ENCODE measurements around the gene ATP5F1D. TPM values are rescaled to one million over a fixed set of nuclear protein-coding genes. Genes with fewer than 3 reads are reported as not detected.
A peak's percentile ranks its signal among the peaks of the same experiment; 100 is the strongest.
"Not testable (repeated sequence)": the region's sequence is repeated elsewhere in the genome, so short reads cannot be mapped to it uniquely, and the experiment has no call there.

ATP5F1D gene
- total RNA-seq, 6 donors from 2014 or later = 56.0 to 187 (median 113) TPM

DNA sequence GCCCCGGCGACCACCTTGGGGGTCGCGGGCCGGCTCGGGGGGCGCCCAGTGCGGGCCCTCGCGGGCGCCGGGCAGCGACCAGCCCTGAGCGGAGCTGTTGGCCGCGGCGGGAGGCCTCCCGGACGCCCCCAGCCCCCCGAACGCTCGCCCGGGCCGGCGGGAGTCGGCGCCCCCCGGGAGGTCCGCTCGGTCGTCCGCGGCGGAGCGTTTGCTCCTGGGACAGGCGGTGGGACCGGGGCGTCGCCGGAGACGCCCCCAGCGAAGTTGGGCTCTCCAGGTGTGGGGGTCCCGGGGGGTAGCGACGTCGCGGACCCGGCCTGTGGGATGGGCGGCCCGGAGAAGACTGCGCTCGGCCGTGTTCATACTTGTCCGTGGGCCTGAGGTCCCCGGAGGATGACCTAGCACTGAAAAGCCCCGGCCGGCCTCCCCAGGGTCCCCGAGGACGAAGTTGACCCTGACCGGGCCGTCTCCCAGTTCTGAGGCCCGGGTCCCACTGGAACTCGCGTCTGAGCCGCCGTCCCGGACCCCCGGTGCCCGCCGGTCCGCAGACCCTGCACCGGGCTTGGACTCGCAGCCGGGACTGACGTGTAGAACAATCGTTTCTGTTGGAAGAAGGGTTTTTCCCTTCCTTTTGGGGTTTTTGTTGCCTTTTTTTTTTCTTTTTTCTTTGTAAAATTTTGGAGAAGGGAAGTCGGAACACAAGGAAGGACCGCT, 35.2 kb upstream of the ATP5F1D start:
- peak in 1 of 2 donors; percentile 85 for DNase-seq
- Histone ChIP-seq H3K4me1 (peaks cover 35 to 54% (median 43%) of the 10 kb centered on the region in 4 donors), H3K4me3 (peak overlapping the region; percentile 5 to 77 (median 62)), H3K9me3 (no peaks in the 10 kb centered on the region), H3K36me3 (peaks cover 0 to 3% (median 0%) of the 10 kb centered on the region in 4 donors), H3K27me3 (no peaks in the 10 kb centered on the region), H3K27ac (peak overlapping the region; percentile 64 to 91 (median 86))
- TF ChIP-seq EP300 (IDR thresholded peaks at IDR 0.05) = no peak
- no peak for TF ChIP-seq POLR2AphosphoS5 (IDR thresholded peaks at IDR 0.05)
- ATAC-seq (ENCODE audit: low FRiP score in 2 of 2) = no peak
- 2% methylated on average over 20 to 28 of the region's 78 CpGs for WGBS, 2 donors

DNA sequence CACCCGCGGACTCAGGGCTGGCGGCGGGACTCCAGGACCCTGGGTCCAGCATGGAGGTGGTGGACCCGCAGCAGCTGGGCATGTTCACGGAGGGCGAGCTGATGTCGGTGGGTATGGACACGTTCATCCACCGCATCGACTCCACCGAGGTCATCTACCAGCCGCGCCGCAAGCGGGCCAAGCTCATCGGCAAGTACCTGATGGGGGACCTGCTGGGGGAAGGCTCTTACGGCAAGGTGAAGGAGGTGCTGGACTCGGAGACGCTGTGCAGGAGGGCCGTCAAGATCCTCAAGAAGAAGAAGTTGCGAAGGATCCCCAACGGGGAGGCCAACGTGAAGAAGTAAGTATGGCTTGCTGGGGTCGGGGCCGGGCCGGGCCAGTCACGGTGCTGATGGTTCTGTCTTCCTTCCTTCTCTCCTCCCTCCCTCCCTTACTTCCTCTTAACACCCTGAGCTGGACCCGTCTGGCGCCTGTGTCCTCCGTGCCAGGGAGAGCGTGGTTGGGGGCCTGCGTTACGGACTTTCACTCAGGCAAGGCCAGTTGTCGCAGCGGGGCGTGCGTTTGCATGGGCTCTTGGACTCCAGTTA, 34.6 kb upstream of the ATP5F1D start:
- peak; percentile 13 to 34 for ATAC-seq (ENCODE audit: low FRiP score in 2 of 2)
- H3K4me1 ChIP-seq = peaks cover 35 to 60% (median 48%) of the 10 kb centered on the region in 4 donors
- WGBS, 2 donors = 2 to 5% methylated on average over 28 to 36 of the region's 38 CpGs

DNA sequence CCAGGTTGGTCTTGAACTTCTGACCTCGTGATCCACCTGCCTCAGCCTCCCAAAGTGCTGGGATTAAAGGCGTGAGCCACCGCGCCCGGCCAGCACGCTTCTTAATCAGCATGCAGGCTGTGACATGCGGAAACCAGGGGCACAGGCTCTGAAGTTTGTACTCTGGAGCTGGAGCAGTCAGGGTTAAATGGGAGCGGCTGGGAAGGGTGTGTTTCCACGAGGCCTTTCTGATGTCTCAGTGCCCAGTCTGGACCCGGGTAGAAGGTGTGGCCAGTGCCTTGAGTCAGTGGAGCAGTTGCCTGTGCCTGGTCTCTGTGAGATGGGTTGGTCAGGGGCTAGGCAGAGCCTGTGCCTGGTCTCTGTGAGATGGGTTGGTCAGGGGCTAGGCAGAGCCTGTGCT, 32.7 kb upstream of the ATP5F1D start:
- not testable (repeated sequence) for H3K27me3 ChIP-seq; ATAC-seq (ENCODE audit: low FRiP score in 2 of 2); H3K36me3 ChIP-seq; H3K9me3 ChIP-seq; DNase-seq
- peaks cover 46 to 76% (median 52%) of the 10 kb centered on the region in 4 donors for H3K4me1 ChIP-seq
- peak overlapping the region in 1 of 4 donors; percentile 34 for H3K27ac ChIP-seq
- WGBS, 2 donors = 56 to 67% methylated on average over 9 to 10 of the region's 10 CpGs
- peak overlapping the region in 1 of 4 donors; percentile 8 for H3K4me3 ChIP-seq

More for the DNA sequence above, 34.6 kb upstream of the ATP5F1D start:
- peak overlapping the region; percentile 64 to 91 (median 86) for H3K27ac ChIP-seq
- TF ChIP-seq EP300 (IDR thresholded peaks at IDR 0.05) (no peak), POLR2A (IDR thresholded peaks at IDR 0.05) (no peak), POLR2AphosphoS5 (IDR thresholded peaks at IDR 0.05) (peak in 1 of 2 donors; percentile 1)
- TF ChIP-seq, protein P1, sequence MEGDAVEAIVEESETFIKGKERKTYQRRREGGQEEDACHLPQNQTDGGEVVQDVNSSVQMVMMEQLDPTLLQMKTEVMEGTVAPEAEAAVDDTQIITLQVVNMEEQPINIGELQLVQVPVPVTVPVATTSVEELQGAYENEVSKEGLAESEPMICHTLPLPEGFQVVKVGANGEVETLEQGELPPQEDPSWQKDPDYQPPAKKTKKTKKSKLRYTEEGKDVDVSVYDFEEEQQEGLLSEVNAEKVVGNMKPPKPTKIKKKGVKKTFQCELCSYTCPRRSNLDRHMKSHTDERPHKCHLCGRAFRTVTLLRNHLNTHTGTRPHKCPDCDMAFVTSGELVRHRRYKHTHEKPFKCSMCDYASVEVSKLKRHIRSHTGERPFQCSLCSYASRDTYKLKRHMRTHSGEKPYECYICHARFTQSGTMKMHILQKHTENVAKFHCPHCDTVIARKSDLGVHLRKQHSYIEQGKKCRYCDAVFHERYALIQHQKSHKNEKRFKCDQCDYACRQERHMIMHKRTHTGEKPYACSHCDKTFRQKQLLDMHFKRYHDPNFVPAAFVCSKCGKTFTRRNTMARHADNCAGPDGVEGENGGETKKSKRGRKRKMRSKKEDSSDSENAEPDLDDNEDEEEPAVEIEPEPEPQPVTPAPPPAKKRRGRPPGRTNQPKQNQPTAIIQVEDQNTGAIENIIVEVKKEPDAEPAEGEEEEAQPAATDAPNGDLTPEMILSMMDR (IDR thresholded peaks at IDR 0.05) = peak in 1 of 6 experiments; percentile 3
- DNase-seq = peak; percentile 44 to 87
- peak overlapping the region; percentile 5 to 77 (median 62) for H3K4me3 ChIP-seq
- H3K36me3 ChIP-seq = peaks cover 0 to 3% (median 0%) of the 10 kb centered on the region in 4 donors
- no peaks in the 10 kb centered on the region for H3K9me3 ChIP-seq
- no peaks in the 10 kb centered on the region for H3K27me3 ChIP-seq

DNA sequence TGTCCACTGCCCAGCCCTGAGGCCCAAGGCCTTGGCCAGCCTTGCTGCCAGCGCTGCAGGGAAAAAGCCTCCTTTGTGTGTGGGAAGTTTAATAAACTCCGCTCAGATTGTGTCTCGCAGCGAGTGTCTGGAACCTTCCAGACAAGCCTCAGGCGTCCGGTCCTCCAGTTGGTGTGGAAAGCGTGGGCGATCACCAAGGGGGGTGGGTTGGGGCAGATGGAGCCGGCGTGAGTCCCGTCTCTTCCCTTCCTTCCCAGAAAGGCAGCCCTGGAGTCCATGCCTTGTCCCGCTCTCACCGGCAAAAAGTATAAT, 31.4 kb upstream of the ATP5F1D start:
- no peak overlapping the region for H3K4me3 ChIP-seq
- H3K9me3 ChIP-seq = no peaks in the 10 kb centered on the region
- 95 to 96% methylated on average over 13 of the region's 13 CpGs for WGBS, 2 donors
- H3K36me3 ChIP-seq = peaks cover 0 to 7% (median 0%) of the 10 kb centered on the region in 4 donors
- H3K27ac ChIP-seq = peak overlapping the region in 1 of 4 donors; percentile 9
- TF ChIP-seq POLR2A (IDR thresholded peaks at IDR 0.05) = no peak
- TF ChIP-seq, protein P1 (IDR thresholded peaks at IDR 0.05) = no peak
- DNase-seq (no peak), ATAC-seq (ENCODE audit: low FRiP score in 2 of 2) (no peak)
- H3K27me3 ChIP-seq = no peaks in the 10 kb centered on the region
- peaks cover 56 to 84% (median 61%) of the 10 kb centered on the region in 4 donors for H3K4me1 ChIP-seq

DNA sequence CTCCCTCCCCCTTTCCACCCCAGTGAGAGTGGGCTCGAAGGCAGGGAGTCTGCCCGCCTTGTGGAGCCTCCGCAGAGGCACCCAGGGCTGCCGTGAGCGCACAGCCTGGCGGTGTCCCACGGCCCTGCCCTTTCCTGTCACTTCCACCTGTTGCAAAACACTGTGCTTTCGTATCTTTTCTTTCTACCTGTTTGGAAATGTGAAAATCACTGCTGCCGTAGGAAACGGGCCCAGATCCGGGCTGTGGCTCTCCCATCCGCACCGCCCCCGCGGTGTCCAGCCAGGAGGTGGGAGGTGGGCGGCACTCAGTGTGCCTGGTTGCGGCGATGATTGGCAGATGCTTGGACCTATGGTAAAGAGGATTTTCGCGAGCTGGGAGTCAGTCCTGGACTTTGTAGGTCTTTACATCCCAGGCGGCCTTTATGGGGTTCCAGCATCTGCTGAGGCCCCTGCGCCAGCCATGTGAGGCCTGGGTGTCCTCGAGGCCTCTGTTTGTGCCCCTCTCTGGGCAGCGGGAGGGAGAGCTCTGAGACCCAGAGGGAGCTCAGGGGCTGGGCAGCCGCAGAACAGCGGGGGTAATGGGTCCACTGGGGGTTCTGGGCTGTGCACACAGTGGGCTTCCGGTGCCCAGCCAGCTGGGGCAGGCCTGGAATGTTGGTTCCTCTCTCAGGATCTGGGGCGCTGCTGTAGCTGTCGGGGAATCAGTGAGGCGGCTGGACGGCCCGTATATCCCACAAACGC, 29.9 kb upstream of the ATP5F1D start:
- H3K9me3 ChIP-seq = no peaks in the 10 kb centered on the region
- DNase-seq (peak in 1 of 2 donors; percentile 74), ATAC-seq (ENCODE audit: low FRiP score in 2 of 2) (no peak)
- H3K27me3 ChIP-seq = no peaks in the 10 kb centered on the region
- peaks cover 0 to 7% (median 0%) of the 10 kb centered on the region in 4 donors for H3K36me3 ChIP-seq
- TF ChIP-seq POLR2AphosphoS5 (IDR thresholded peaks at IDR 0.05) (no peak), POLR2A (IDR thresholded peaks at IDR 0.05) (no peak), EP300 (IDR thresholded peaks at IDR 0.05) (no peak)
- TF ChIP-seq, protein P1 (IDR thresholded peaks at IDR 0.05) = no peak
- H3K4me3 ChIP-seq = no peak overlapping the region
- WGBS, 2 donors = 75 to 88% methylated on average over 22 to 29 of the region's 33 CpGs
- H3K4me1 ChIP-seq = peaks cover 65 to 93% (median 72%) of the 10 kb centered on the region in 4 donors
- peak overlapping the region in 2 of 4 donors; percentile 1 to 30 for H3K27ac ChIP-seq

Measured in upper lobe of left lung (tissue), 6 donors.